SHP77 (cell line): ENCODE results near the gene KLHL42.
"Not testable (repeated sequence)": the region's sequence is repeated elsewhere in the genome, so short reads cannot be mapped to it uniquely, and the experiment has no call there.

Experiments
- DNase-seq, 2 experiments: peaks; one replicate each; lab custom pipeline; 2025; lab: John Stamatoyannopoulos, UW

The KLHL42 gene

GRCh38 chr12:27817766-27818165, 37.7 kb downstream of the KLHL42 start:
- peak in 1 of 2 experiments; percentile 29 for DNase-seq

- peak; percentile 84 to 94 for DNase-seq
Observed at GRCh38 chr12:27818401-27818918, 38.4 kb downstream of the KLHL42 start.

GRCh38 chr12:27820564-27820963, 40.5 kb downstream of the KLHL42 start:
- no peak for DNase-seq

DNA sequence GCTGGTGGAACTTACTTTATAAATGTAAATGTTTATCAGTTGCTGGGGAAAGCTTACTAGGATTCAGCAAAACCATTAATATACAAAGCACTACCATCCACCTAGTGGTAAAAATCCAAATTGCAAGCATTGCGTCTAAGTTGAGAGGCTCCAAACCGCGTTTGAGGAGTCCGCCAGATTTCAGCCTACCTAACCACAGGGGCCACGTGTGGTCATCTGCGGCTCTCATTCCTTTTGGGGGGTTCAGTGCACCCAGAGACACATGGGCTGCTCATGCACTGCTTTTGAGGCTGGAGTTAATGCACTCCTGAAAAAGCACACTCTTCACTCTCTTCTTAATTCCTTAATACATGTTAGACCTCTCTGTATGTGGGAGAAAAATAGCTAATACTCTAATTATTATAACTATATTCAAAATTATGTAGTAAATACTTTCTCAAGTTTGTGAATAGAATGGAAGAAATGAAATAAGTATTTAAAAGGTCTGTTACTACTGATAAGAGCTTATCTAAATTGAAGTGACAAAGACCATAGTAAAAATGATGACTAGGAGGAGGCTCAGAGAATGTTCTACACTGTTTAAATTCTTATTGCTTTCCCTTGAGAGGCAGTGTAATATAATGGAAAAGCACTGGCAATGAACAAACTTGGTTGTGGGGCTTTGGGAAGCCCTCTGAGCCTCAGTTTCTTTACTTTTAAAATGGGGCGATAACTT, 41.4 kb downstream of the KLHL42 start:
- peak; percentile 75 to 84 for DNase-seq

- DNase-seq = no peak
Observed at GRCh38 chr12:27822076-27822712, 42.2 kb downstream of the KLHL42 start.

- no peak for DNase-seq
Observed at GRCh38 chr12:27823038-27823437, 43.0 kb downstream of the KLHL42 start.

DNA sequence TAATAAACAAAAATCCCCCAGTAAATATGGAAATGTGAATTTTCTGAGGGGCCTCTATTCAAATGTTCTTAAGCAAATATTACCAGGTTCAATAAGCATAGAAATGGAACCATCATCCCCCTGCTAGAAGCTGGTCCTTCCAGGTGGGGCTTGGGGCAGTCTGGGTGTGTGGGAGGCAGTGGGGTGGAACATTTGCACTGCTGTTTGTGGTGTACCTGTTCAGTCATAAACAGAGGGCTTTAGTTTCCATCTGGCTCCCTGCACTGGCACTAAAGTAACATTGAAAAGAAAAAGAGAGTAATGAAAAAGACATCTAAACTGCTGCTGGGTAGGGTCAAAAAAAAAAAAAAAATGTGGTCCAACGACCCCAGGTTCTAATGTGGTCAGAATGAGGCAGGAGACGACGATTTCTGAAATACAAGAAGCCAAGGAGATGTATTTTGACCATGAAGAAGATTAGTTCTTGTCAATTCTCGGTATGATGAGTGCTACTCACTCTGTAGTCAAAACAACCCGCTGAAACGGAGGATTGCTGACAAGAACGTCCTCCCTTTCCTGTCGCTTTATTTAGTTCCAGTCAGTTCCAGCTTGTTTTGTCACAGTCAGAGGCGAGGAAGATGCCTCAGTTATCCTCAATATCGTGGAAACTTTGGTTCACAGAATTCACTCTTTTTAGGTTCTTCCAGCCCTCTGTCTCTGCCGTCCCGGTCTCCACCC, 44.3 kb downstream of the KLHL42 start:
- no peak for DNase-seq

DNA sequence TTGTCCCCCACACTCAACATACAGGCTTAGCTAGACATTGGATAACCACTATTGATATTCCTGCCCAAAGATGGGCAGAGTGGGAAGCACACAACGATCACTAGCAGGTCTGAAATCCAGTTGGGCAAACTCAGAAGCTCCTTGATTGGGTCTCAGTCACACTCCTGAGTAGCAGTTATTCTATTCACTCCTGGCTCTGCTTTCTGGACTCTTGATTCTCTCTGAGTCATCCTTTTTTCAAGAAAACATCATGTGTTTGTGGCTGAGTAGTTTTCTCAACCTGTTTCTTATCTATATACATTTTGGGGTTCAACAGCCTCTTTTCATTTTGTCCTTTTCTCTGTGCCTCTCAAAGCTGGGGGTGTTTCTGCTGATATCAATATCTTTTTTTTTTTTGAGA, 46.0 kb downstream of the KLHL42 start:
- no peak for DNase-seq

DNA sequence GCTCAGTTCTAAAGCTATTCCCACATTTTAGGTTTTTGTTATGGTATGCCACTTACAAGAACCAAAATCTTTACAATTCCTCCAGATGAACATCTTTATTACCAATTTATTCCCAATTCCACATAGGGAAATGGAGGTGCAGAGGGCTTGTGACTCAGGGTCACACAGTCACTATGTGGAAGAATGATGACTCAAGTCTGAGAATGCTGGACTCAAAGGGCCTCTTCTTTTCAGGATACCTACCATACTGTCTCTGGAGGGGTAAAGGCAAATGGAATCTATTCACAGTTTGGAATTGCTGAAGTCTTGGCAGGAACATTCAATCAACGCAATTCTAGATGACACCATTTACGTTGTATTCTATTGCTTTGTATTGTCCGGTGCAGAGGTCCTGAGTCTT, 48.2 kb downstream of the KLHL42 start:
- DNase-seq = no peak

DNA sequence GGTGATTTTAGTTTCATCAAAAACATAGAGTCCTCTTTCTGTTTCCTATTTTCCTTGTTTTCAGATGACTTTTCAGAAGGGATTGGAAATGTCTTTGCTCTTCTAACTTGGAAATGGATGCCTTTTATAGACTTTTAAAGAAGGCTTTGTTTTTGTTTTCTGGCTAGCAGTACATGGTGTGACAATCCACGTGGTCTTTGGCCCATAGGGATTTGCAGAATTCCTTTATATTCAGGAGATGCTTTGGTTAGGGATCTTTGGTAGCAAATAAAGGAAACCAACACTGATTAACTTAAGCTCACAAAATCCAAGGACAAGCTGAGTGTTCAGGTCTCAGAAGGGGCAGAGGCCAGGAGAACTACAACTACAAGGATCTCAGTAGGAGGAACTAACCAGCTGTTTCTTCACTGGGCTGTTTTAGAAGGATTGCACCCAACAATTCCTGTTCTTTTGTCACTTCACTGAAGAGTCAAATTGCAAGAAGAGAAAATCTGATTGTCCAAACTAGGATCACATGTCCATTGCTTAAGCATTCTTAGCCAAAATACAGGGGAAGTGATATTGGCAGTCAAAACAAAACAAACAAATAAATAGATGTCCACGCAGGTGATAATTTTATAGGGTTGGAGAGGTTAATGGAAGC, 58.6 kb downstream of the KLHL42 start:
- no peak for DNase-seq

- DNase-seq = no peak
Observed at GRCh38 chr12:27840229-27840999, 60.4 kb downstream of the KLHL42 start.

- no peak for DNase-seq
Observed at GRCh38 chr12:27841392-27841882, 61.4 kb downstream of the KLHL42 start.

DNA sequence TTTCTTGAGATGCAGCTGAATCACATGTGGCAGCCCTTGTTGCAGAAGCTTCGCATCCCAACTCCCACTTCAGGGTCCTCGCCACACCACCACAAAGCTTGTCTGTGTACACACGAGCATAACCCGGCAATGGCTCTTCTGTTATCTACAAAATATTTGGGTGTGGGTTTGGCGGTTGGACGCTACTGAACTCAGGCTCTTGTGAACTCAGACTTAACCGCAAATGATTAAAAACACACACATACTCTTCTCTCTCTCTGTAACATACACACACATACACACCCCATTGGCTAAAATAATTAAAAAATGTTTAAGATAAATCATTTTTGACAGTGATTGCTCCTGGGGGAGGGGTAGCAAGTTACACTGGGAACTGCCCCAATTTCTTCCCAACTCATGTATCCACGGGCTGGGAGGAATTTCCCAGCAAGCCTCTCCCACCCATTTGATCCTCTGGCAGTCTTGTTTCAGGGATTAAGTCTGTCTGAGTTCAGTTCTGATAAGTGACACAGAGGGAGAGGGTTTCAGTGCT, 63.7 kb downstream of the KLHL42 start:
- no peak for DNase-seq

DNA sequence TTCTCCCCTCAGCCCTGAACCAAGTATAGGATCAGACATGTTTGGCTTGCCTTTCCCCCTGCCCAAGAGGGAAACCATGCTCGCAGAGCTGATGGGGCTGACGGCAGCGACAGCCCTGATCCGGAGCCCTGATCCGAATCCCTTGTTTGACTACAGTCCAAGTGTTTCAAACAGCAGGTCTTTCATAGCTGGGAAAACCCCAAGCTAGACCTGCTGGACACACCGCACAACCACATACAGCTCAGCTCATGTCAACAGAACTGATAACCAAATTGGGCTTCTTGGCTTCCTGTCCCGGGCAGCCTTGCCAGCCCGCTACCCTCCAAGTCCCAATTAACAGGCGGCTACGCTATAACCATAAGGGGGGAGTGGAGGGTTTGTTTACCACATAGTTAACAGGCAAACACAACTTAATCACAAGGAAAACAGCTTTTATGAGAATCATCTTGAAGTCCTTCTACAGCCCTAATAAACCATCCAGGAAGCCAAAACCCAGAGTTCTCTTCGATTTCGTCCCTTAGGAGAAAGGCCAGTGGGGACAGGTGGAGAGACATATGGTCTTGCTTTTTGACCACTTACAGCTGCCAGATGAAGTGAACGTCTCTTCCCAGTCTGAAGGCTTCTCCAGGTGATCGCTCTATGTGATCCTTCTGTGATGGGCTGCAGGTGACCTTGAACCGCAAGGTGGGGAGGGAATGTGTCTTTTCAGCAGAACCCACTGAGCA, 64.5 kb downstream of the KLHL42 start:
- DNase-seq = no peak

- DNase-seq = no peak
Observed at GRCh38 chr12:27845187-27845586, 65.2 kb downstream of the KLHL42 start.

GRCh38 chr12:27845706-27846105, 65.7 kb downstream of the KLHL42 start:
- not testable (repeated sequence) for DNase-seq

GRCh38 chr12:27847293-27847692, 67.3 kb downstream of the KLHL42 start:
- DNase-seq = not testable (repeated sequence)

GRCh38 chr12:27851311-27851710, 71.3 kb downstream of the KLHL42 start:
- no peak for DNase-seq

DNA sequence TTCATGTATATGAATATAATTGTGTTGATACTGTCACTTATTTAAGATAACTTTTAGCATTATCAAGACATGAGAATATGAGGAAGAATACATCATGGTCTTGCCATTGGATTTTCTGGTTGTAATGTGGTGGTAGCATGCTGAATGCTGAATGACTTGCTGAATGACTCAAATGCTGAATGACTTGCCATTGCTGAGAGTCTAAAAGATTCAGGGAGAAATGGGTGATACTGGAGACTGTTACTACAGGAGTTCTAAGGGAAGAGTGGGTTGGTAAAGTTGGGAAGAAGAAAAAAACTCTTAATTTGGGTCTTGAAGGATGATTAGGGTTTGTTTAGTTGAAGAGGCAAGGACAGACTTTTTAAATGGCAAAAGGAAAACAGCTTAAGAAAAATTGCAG, 72.1 kb downstream of the KLHL42 start:
- DNase-seq = no peak
